IMR-90 (cell line): ENCODE measurements around the gene ERAP2. TPM values are rescaled to one million over a fixed set of nuclear protein-coding genes. Genes with fewer than 3 reads are reported as not detected.

ENCODE experiments used
- ATAC-seq: fragments of 200-7000 bp; cut with Tn5 transposase; 2 replicates; pipeline ENCODE4 v1.9.1; 2020; ENCODE audit warnings: low read depth, mild to moderate bottlenecking, moderate library complexity
- BruUV-seq: library from RNA; stranded (reverse); fragments of 400-500 nt; replicated peaks from 2 replicates; lab custom pipeline; 2021; lab: Mats Ljungman, UMichigan
- CTCF ChIA-PET: fragments of 300-600 bp; formaldehyde crosslinking; extraction: SDS; loops from one replicate; lab custom pipeline; 2021; ENCODE audit warnings: antibody characterized with exemption; lab: Yijun Ruan, JAX
- POLR2A ChIA-PET: fragments of 300-600 bp; sonication (Branson Sonifier 250); formaldehyde crosslinking; loops from one replicate; lab custom pipeline; 2022; ENCODE audit warnings: antibody characterized with exemption; ENCODE audit not compliant: unreplicated experiment; lab: Charles Lee
- DNase-seq: peaks from one replicate; pipeline ENCODE4 v3.0.0; 2013
- H2AFZ ChIP-seq: replicated peaks from 2 replicates; pipeline ENCODE3; 2013; ENCODE audit warnings: low read length, mild to moderate bottlenecking; ENCODE audit not compliant: poor library complexity
- H2AK5ac ChIP-seq: 2 replicates; pipeline ENCODE4 v1.6.1; 2013; ENCODE audit warnings: low read depth, low read length, inconsistent platforms
- H2AK9ac ChIP-seq: replicated peaks from 2 replicates; pipeline ENCODE3; 2013; ENCODE audit warnings: mild to moderate bottlenecking, low read depth, low read length, moderate library complexity; ENCODE audit not compliant: poor library complexity
- H2BK120ac ChIP-seq: 2 replicates; pipeline ENCODE4 v1.6.1; 2013; ENCODE audit warnings: low read depth, low read length, inconsistent platforms
- H2BK15ac ChIP-seq: 3 replicates; pipeline ENCODE4 v1.6.1; 2013; ENCODE audit warnings: low read depth, low read length, inconsistent platforms
- H2BK20ac ChIP-seq: 2 replicates; pipeline ENCODE4 v1.6.1; 2013; ENCODE audit warnings: low read depth, mild to moderate bottlenecking, inconsistent platforms, low read length, moderate library complexity
- H2BK5ac ChIP-seq: 2 replicates; pipeline ENCODE4 v1.6.1; 2013; ENCODE audit warnings: mild to moderate bottlenecking, low read depth, low read length, inconsistent platforms; ENCODE audit not compliant: poor library complexity, severe bottlenecking
- H3K14ac ChIP-seq: replicated peaks from 2 replicates; pipeline ENCODE4 v1.6.1; 2013; ENCODE audit warnings: low read depth, low read length, inconsistent platforms
- H3K18ac ChIP-seq: 2 replicates; pipeline ENCODE4 v1.6.1; 2013; ENCODE audit warnings: low read depth, low read length, control low read depth
- H3K23ac ChIP-seq: 2 replicates; pipeline ENCODE4 v1.6.1; 2013; ENCODE audit warnings: low read depth, low read length, inconsistent platforms
- H3K27ac ChIP-seq: 2 replicates; pipeline ENCODE4 v1.5.1; 2013; ENCODE audit warnings: mild to moderate bottlenecking, control low read depth, low read length; ENCODE audit not compliant: insufficient read depth
- H3K27me3 ChIP-seq: 2 replicates; pipeline ENCODE4 v1.6.1; 2013; ENCODE audit warnings: low read length; ENCODE audit not compliant: control insufficient read depth, insufficient read depth
- H3K36me3 ChIP-seq: 2 replicates; pipeline ENCODE4 v1.6.1; 2013; ENCODE audit warnings: low read length, mixed read lengths; ENCODE audit not compliant: control insufficient read depth, insufficient read depth
- H3K4ac ChIP-seq: 2 replicates; pipeline ENCODE4 v1.6.1; 2013; ENCODE audit warnings: low read depth, low read length, inconsistent platforms
- H3K4me1 ChIP-seq: 2 replicates; pipeline ENCODE4 v1.6.1; 2013; ENCODE audit warnings: low read length, mixed read lengths; ENCODE audit not compliant: control insufficient read depth, insufficient read depth
- H3K4me2 ChIP-seq: 2 replicates; pipeline ENCODE4 v1.6.1; 2013; ENCODE audit warnings: low read depth, mild to moderate bottlenecking, control low read depth, low read length, moderate library complexity
- H3K4me3 ChIP-seq: 2 replicates; pipeline ENCODE4 v1.5.1; 2013; ENCODE audit warnings: low read depth, mild to moderate bottlenecking, control low read depth, low read length, moderate library complexity; ENCODE audit not compliant: insufficient read depth
- H3K56ac ChIP-seq: 2 replicates; pipeline ENCODE4 v1.6.1; 2013; ENCODE audit warnings: low read length, inconsistent platforms; ENCODE audit not compliant: insufficient read depth; ENCODE audit errors: extremely low read depth
- H3K79me1 ChIP-seq, 2 experiments: 2 replicates each; pipeline ENCODE4 v1.6.1; 2013; ENCODE audit warnings: low read length in 2 of 2, inconsistent platforms in 1 of 2, low read depth in 1 of 2
- H3K9ac ChIP-seq: 2 replicates; pipeline ENCODE4 v1.6.1; 2013; ENCODE audit warnings: low read depth, low read length, control low read depth
- H3K9me1 ChIP-seq: 2 replicates; pipeline ENCODE4 v1.6.1; 2013; ENCODE audit warnings: low read length, inconsistent platforms; ENCODE audit not compliant: insufficient read depth
- H3K9me3 ChIP-seq: 2 replicates; pipeline ENCODE4 v1.6.1; 2013; ENCODE audit warnings: low read length; ENCODE audit not compliant: control insufficient read depth, insufficient read depth
- H4K20me1 ChIP-seq: 2 replicates; pipeline ENCODE4 v1.6.1; 2013; ENCODE audit warnings: low read length, inconsistent platforms; ENCODE audit not compliant: insufficient read depth
- H4K5ac ChIP-seq: 2 replicates; pipeline ENCODE4 v1.6.1; 2013; ENCODE audit warnings: mild to moderate bottlenecking, low read depth, low read length, control low read depth
- H4K8ac ChIP-seq, 2 experiments: 2 replicates each; pipeline ENCODE4 v1.6.1; 2013; ENCODE audit warnings: low read depth in 2 of 2, low read length in 2 of 2, control low read depth in 1 of 2, inconsistent platforms in 1 of 2
- H4K91ac ChIP-seq: 2 replicates; pipeline ENCODE4 v1.6.1; 2013; ENCODE audit warnings: low read depth, low read length, inconsistent platforms; ENCODE audit not compliant: insufficient read depth
- CEBPB ChIP-seq: IDR thresholded peaks from 2 replicates; pipeline ENCODE4 v1.6.1; 2012; ENCODE audit warnings: low read depth, low read length, improper control_type of control experiment
- RAD21 ChIP-seq: IDR thresholded peaks from 2 replicates; pipeline ENCODE4 v1.6.1; 2012; ENCODE audit warnings: low read length, improper control_type of control experiment
- WGBS, 2 experiments: methylation state at CpG; one replicate each; pipeline versions ENCODE4 v1.1.5 to v1.1.7; 2013; ENCODE audit warnings: missing lambda C conversion rate in 2 of 2; ENCODE audit not compliant: insufficient read length in 1 of 2; ENCODE audit errors: extremely low coverage in 2 of 2; 5-methylcytosine and 5-hydroxymethylcytosine counted together
- dilution Hi-C: fragments of 300-500 bp; cut with HindIII; formaldehyde crosslinking; loops from one replicate; pipeline ENCODE4 v1.14.3; 2018; ENCODE audit warnings: low sequenced_read_pairs; ENCODE audit not compliant: unreplicated experiment
- in situ Hi-C: fragments of 300-500 bp; cut with MboI; formaldehyde crosslinking; loops from 3 replicates; pipeline ENCODE4 v1.14.3; 2019; ENCODE audit warnings: low sequenced_read_pairs, inconsistent platforms, mixed read lengths
- intact Hi-C: fragments of 100-400 bp; cut with micrococcal nuclease; formaldehyde crosslinking; loops from 2 replicates; pipeline ENCODE4 v1.10.0; 2022
- polyA plus RNA-seq, 3 experiments: library from polyadenylated mRNA; depleted of rRNA; stranded (reverse); fragments of >200 nt; gene quantifications; 2 replicates each; pipeline ENCODE4 v1.2.3, GENCODE V29; 2012; ENCODE audit warnings: low replicate concordance in 1 of 3
- total RNA-seq: library from RNA; depleted of rRNA; stranded (reverse); fragments of >200 nt; gene quantifications from 2 replicates; pipeline ENCODE4 v1.2.3, GENCODE V29; 2012

The ERAP2 gene
- total and polyA plus RNA-seq, 2 of the 4 experiments (the other 2 are of a cell fraction): 10.6 to 21.3 TPM

DNA sequence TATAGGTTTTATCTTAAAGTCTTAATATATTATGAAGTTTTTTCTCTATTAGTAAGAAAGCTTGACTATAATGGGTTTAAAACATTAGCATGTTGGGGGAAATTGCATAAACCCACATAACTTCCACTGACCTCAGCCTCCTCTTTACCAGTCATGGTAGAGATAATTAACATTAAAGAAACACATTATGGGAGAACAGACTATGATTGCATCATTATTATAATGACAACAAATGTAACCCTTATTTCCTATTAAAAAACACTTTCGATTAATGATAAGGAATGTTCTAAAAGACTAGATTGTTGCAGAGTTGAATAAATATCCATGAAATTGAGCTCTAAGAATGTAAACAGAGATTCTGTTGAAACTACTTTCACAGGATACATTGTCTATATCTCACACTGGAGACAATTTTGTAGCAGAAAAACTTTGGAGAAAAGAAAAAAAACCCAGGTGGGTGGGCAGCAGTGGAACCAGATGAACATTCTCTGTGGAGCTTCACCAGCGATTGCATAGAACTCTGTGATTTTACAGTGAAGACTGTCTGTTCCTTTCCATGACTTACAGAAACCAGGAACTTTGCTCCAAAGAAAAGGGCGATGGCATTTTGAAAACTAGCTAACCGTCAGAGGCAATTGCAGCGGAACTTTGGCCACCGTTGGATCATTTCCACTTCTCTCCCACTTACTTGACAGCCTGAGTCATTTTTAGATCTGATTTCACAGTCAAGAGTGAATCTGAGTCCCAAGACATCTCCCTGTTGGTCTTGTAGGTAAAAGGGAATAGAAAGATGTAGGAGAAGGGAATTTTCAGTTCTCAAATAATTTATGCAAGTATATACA, 21.0 kb upstream of the ERAP2 start:
- H3K56ac ChIP-seq: peak overlapping the region; percentile 40; the same call in 1 of the 2 replicates
- POLR2A ChIA-PET: no interaction called here
- DNase-seq (peak; percentile 84), ATAC-seq (peak; percentile 56)
- peak overlapping the region; percentile 67 for H3K27ac ChIP-seq
- H4K8ac ChIP-seq: peak overlapping the region in 1 of 2 experiments; percentile 49; a peak in 2 of 4 replicates
- intact Hi-C loops: loop anchor here (1.0 kb wide), 1 partner anchor 48 kb away; the partner anchor contains the start of gene ERAP1
- no peak overlapping the region; the same call in 1 of the 2 replicates for H3K23ac ChIP-seq
- peak overlapping the region; percentile 27 for H2AFZ ChIP-seq
- H3K9me3 ChIP-seq: no peaks in the 10 kb centered on the region
- H2BK20ac ChIP-seq: peak overlapping the region; percentile 71; the same call in 1 of the 2 replicates
- no TSS peak for BruUV-seq
- peak overlapping the region; percentile 89 for H3K4me2 ChIP-seq
- peak overlapping the region; percentile 27 for H2BK5ac ChIP-seq
- TF ChIP-seq RAD21 (no peak), CEBPB (peak; percentile 78)
- H3K4me3 ChIP-seq: no peak overlapping the region; the same call in 1 of the 2 replicates
- H2BK120ac ChIP-seq: peak overlapping the region; percentile 78; the same call in 1 of the 2 replicates
- H3K9ac ChIP-seq: peak overlapping the region; percentile 48; the same call in 1 of the 2 replicates
- dilution Hi-C loops: no loop called here
- CTCF ChIA-PET: interaction anchor here (2.6 kb wide), 1 partner anchor 14 kb away, joined by 13 read pairs; no protein-coding TSS in a partner anchor
- in situ Hi-C loops: no loop called here
- H2BK15ac ChIP-seq: no peak overlapping the region; the same call in 2 of the 3 replicates
- H2AK5ac ChIP-seq: no peak overlapping the region
- H3K4me1 ChIP-seq: peaks cover 6% of the 10 kb centered on the region; the same call in 1 of the 2 replicates
- no peaks in the 10 kb centered on the region for H4K20me1 ChIP-seq
- no peak overlapping the region for H4K5ac ChIP-seq
- no peaks in the 10 kb centered on the region for H3K79me1 ChIP-seq
- peak overlapping the region; percentile 10; the same call in 1 of the 2 replicates for H3K18ac ChIP-seq
- no peaks in the 10 kb centered on the region; the same call in 1 of the 2 replicates for H3K9me1 ChIP-seq
- no peaks in the 10 kb centered on the region for H3K36me3 ChIP-seq
- H3K4ac ChIP-seq: peak overlapping the region; percentile 63; the same call in 1 of the 2 replicates
- 100% methylated on average over 1 of the region's 6 CpGs; no CpG with 5 or more reads in 1 of the 2 experiments for WGBS, 2 experiments
- H2AK9ac ChIP-seq: no peak overlapping the region
- no peak overlapping the region for H3K14ac ChIP-seq
- 0 out of 2 replicates have a peak overlapping the region, but pooled peaks have one; percentile 14 for H4K91ac ChIP-seq
- no peaks in the 10 kb centered on the region for H3K27me3 ChIP-seq
